B cell (primary cell): ENCODE measurements around the gene HDAC7.

Experiments used
- EZH2 ChIP-seq: IDR thresholded peaks from 2 replicates; pipeline ENCODE4 v1.6.1; 2012; ENCODE audit warnings: borderline replicate concordance, low read depth, mild to moderate bottlenecking, moderate library complexity, low read length; ENCODE audit not compliant: insufficient read depth, poor library complexity, severe bottlenecking
- TF ChIP-seq, protein P1 (sequence below): fragments of 200-600 bp; IDR thresholded peaks from one replicate; pipeline ENCODE4 v1.8.0; 2022; ENCODE audit warnings: antibody characterized with exemption, mild to moderate bottlenecking

DNA sequence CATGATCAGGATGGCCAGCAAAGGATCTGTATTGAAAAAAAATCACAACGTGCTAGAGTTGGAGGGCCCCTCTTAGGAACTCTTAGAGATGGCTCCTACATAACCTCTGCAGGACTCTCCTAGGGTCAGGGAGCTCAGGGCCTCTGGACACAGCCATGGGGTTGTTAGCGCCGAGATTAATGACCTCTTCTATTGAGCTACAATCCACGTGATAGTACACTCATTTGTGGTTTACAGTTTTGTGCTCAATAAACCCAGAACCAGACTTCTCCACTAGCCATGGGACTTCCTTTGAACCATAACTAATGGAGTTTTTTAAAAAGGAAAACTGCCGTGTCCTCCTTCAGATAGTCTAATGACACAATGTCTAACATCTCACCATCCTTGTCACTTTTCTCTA lies 29.6 kb upstream of the HDAC7 start:
- TF ChIP-seq, protein P1, sequence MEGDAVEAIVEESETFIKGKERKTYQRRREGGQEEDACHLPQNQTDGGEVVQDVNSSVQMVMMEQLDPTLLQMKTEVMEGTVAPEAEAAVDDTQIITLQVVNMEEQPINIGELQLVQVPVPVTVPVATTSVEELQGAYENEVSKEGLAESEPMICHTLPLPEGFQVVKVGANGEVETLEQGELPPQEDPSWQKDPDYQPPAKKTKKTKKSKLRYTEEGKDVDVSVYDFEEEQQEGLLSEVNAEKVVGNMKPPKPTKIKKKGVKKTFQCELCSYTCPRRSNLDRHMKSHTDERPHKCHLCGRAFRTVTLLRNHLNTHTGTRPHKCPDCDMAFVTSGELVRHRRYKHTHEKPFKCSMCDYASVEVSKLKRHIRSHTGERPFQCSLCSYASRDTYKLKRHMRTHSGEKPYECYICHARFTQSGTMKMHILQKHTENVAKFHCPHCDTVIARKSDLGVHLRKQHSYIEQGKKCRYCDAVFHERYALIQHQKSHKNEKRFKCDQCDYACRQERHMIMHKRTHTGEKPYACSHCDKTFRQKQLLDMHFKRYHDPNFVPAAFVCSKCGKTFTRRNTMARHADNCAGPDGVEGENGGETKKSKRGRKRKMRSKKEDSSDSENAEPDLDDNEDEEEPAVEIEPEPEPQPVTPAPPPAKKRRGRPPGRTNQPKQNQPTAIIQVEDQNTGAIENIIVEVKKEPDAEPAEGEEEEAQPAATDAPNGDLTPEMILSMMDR: no peak
- no peak for TF ChIP-seq EZH2
